ENCODE measurements around the gene THAP7. TPM values are rescaled to one million over a fixed set of nuclear protein-coding genes. Genes with fewer than 3 reads are reported as not detected.

THAP7 gene
- total and polyA plus RNA-seq, 2 donors (not counting 1 experiment from before 2014, with no cell fraction given) = 37.7 to 70.1 TPM

DNA sequence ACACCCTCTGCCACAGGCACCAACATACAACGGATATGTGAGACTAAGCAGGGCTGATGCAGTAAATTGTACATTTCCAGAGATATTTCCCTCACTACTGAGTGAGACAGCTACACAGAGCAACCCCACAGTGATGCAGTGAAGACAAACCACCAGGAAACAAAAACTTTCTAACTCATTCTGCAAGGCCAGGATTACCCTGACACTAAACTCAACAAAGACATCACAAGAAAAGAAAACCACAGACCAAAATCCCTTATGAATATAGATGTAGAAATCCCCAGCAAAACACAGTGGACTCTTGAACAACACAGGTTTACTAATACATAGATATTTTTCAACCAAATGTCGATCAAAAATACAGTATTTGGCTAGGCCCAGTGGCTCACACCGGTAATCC is 32.0 kb upstream of the THAP7 start:
- intact Hi-C loops (cut with micrococcal nuclease) = no loop called here
- H3K9ac ChIP-seq (ENCODE audit: low read length) = no peak overlapping the region
- H3K27me3 ChIP-seq (replicated peaks in 1 of 4; ENCODE audit: control extremely low read depth in 1 of 4, control insufficient read depth in 3 of 4, insufficient read depth in 4 of 4, low read length in 3 of 4) = peaks cover 0 to 31% (median 12%) of the 10 kb centered on the region in 4 experiments
- no peak overlapping the region for H3K4me3 ChIP-seq (ENCODE audit: control extremely low read depth in 1 of 5, extremely low read depth in 1 of 5, insufficient read depth in 1 of 5, low read depth in 2 of 5, low read length in 4 of 5)
- no peaks in the 10 kb centered on the region for H3K9me3 Mint-ChIP-seq (ENCODE audit: insufficient read depth)
- no peak overlapping the region for H3K27ac ChIP-seq (ENCODE audit: low read length in 2 of 2)
- H3K4me1 ChIP-seq (ENCODE audit: control insufficient read depth in 2 of 2, insufficient read depth in 2 of 2, low read length in 2 of 2) = peaks cover 3 to 6% of the 10 kb centered on the region in 2 donors
- TF ChIP-seq EZH2 (IDR thresholded peaks at IDR 0.05; ENCODE audit: borderline replicate concordance, insufficient read depth, low read depth, low read length, poor library complexity, severe bottlenecking) = no peak
- TF ChIP-seq, protein P1, sequence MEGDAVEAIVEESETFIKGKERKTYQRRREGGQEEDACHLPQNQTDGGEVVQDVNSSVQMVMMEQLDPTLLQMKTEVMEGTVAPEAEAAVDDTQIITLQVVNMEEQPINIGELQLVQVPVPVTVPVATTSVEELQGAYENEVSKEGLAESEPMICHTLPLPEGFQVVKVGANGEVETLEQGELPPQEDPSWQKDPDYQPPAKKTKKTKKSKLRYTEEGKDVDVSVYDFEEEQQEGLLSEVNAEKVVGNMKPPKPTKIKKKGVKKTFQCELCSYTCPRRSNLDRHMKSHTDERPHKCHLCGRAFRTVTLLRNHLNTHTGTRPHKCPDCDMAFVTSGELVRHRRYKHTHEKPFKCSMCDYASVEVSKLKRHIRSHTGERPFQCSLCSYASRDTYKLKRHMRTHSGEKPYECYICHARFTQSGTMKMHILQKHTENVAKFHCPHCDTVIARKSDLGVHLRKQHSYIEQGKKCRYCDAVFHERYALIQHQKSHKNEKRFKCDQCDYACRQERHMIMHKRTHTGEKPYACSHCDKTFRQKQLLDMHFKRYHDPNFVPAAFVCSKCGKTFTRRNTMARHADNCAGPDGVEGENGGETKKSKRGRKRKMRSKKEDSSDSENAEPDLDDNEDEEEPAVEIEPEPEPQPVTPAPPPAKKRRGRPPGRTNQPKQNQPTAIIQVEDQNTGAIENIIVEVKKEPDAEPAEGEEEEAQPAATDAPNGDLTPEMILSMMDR (IDR thresholded peaks at IDR 0.05) = no peak
- H3K4me1 Mint-ChIP-seq = peaks cover 1% of the 10 kb centered on the region
- POLR2A ChIA-PET = no interaction called here
- H3K9me3 ChIP-seq (ENCODE audit: control extremely low read depth in 1 of 3, control insufficient read depth in 2 of 3, insufficient read depth in 1 of 3, low read length in 2 of 3) = peaks cover 0 to 3% (median 0%) of the 10 kb centered on the region in 3 donors
- CTCF ChIA-PET = no interaction called here
- no peak for ATAC-seq (ENCODE audit: low read depth)
- no peak overlapping the region for H3K27ac Mint-ChIP-seq
- DNase-seq = no peak
- H3K79me2 ChIP-seq (ENCODE audit: control insufficient read depth, insufficient read depth, low read length) = no peaks in the 10 kb centered on the region
- no peak overlapping the region for H2AFZ ChIP-seq (ENCODE audit: insufficient read depth, low read depth, low read length, poor library complexity, severe bottlenecking)
- no peaks in the 10 kb centered on the region for H3K36me3 ChIP-seq (replicated peaks in 1 of 2; ENCODE audit: control extremely low read depth in 1 of 2, control insufficient read depth in 1 of 2, extremely low read depth in 1 of 2, insufficient read depth in 2 of 2, low read length in 1 of 2)
- no peaks in the 10 kb centered on the region for H4K20me1 ChIP-seq (ENCODE audit: control insufficient read depth, insufficient read depth, low read length, poor library complexity, severe bottlenecking)
- H3K4me2 ChIP-seq (replicated peaks; ENCODE audit: low read depth, low read length, poor library complexity, severe bottlenecking) = no peak overlapping the region
- H3K4me3 Mint-ChIP-seq = no peak overlapping the region
- H3K27me3 Mint-ChIP-seq = peaks cover 43% of the 10 kb centered on the region
- WGBS (ENCODE audit: insufficient coverage) = 83% methylated on average over 2 of the region's 3 CpGs

DNA sequence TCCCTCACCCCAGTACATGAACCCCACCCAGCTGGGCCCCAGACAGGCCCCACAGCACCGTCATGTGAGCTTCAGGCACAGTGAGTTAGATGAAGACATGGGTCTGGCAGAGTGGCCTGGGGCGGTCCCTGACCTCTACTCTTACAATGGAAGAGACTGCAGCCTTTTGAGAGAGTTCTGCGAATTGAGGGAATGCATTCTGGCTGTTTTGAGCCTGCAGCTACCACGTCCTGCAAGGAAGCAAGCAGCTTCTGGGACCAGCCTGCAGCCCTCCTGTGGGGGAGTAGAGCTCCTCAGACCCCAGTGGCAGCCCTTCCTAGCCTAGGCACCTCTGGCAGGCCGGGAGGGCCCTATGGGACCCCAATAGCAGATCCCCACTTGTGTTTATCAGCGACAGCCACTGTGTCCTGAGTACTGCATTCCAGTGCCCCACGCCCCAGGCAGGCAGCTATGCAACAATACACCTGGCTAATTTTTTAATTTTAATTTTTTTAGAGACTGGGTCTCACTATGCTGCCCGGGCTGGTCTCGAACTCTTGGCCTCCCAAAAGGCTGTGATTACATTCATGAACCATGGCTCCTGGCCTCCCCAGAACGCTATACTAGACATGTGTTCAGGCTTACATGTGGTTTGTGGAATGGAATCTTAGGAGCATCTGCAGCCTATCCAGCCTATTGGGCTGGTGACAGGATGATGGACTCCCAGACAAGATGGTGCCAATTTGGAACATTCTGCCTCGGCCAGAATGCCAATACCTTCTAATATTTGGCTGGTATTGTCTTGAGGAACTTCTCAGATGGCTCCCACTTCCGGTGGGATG is 31.2 kb upstream of the THAP7 start:
- ATAC-seq (ENCODE audit: low read depth) (no peak), DNase-seq (no peak)
- no peak overlapping the region for H2AFZ ChIP-seq (ENCODE audit: insufficient read depth, low read depth, low read length, poor library complexity, severe bottlenecking)
- POLR2A ChIA-PET = no interaction called here
- Mint-ChIP-seq H3K4me1 (peaks cover 1% of the 10 kb centered on the region), H3K27me3 (peaks cover 39% of the 10 kb centered on the region), H3K27ac (no peak overlapping the region), H3K9me3 (ENCODE audit: insufficient read depth) (no peaks in the 10 kb centered on the region), H3K4me3 (no peak overlapping the region)
- WGBS (ENCODE audit: insufficient coverage) = 97% methylated on average over 9 of the region's 12 CpGs
- intact Hi-C loops (cut with micrococcal nuclease) = no loop called here
- no peak overlapping the region for H3K27ac ChIP-seq (ENCODE audit: low read length in 2 of 2)
- no peak overlapping the region for H3K4me2 ChIP-seq (replicated peaks; ENCODE audit: low read depth, low read length, poor library complexity, severe bottlenecking)
- no peak overlapping the region for H3K4me3 ChIP-seq (ENCODE audit: control extremely low read depth in 1 of 5, extremely low read depth in 1 of 5, insufficient read depth in 1 of 5, low read depth in 2 of 5, low read length in 4 of 5)
- H3K9me3 ChIP-seq (ENCODE audit: control extremely low read depth in 1 of 3, control insufficient read depth in 2 of 3, insufficient read depth in 1 of 3, low read length in 2 of 3) = peaks cover 0 to 3% (median 0%) of the 10 kb centered on the region in 3 donors
- TF ChIP-seq EZH2 (IDR thresholded peaks at IDR 0.05; ENCODE audit: borderline replicate concordance, insufficient read depth, low read depth, low read length, poor library complexity, severe bottlenecking) = no peak
- TF ChIP-seq, protein P1 (IDR thresholded peaks at IDR 0.05) = no peak
- H4K20me1 ChIP-seq (ENCODE audit: control insufficient read depth, insufficient read depth, low read length, poor library complexity, severe bottlenecking) = no peaks in the 10 kb centered on the region
- no peak overlapping the region for H3K9ac ChIP-seq (ENCODE audit: low read length)
- peaks cover 3 to 6% of the 10 kb centered on the region in 2 donors for H3K4me1 ChIP-seq (ENCODE audit: control insufficient read depth in 2 of 2, insufficient read depth in 2 of 2, low read length in 2 of 2)
- H3K79me2 ChIP-seq (ENCODE audit: control insufficient read depth, insufficient read depth, low read length) = no peaks in the 10 kb centered on the region
- CTCF ChIA-PET = interaction anchor here (0.6 kb wide), 1 partner anchor 11 kb away, joined by 3 read pairs; no protein-coding TSS in a partner anchor
- no peaks in the 10 kb centered on the region for H3K36me3 ChIP-seq (replicated peaks in 1 of 2; ENCODE audit: control extremely low read depth in 1 of 2, control insufficient read depth in 1 of 2, extremely low read depth in 1 of 2, insufficient read depth in 2 of 2, low read length in 1 of 2)
- peaks cover 0 to 31% (median 10%) of the 10 kb centered on the region in 4 experiments for H3K27me3 ChIP-seq (replicated peaks in 1 of 4; ENCODE audit: control extremely low read depth in 1 of 4, control insufficient read depth in 3 of 4, insufficient read depth in 4 of 4, low read length in 3 of 4)
